GM18951 (cell line): Measurements from ENCODE around the gene STAP1.

Source experiments
- POLR2A ChIP-seq: IDR thresholded peaks from 4 replicates; pipeline ENCODE4 v1.6.1; 2011; ENCODE audit warnings: mild to moderate bottlenecking; ENCODE audit not compliant: insufficient read length, insufficient read depth; ENCODE audit errors: extremely low read depth
- in situ Hi-C: fragments of 300-500 bp; cut with MboI; formaldehyde crosslinking; loops from one replicate; pipeline ENCODE4 v1.12.0; 2022; ENCODE audit warnings: low sequenced_read_pairs, mixed read lengths, inconsistent platforms; ENCODE audit not compliant: unreplicated experiment

STAP1 gene

DNA sequence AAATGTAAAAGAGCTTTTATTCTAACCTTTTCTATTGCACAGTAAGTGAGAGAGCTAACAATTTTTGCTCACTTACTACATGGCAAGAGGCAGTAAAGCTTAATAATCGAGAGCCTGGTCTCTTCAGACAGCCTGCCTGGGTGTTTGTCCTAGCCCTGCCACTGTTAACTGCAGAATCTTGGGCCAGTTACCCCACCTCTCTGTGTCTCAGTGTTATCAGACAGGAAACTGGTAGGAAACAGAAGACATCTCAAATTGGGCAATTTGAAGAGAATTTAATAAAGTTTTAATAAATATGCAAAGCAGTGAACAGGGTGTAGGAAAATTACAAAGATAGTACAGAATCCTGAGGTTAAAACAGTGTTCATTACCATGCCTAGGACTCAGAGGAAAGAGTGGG is 13.4 kb downstream of the STAP1 start:
- in situ Hi-C loops, result loop anchor here (25.0 kb wide), 1 partner anchor 340 kb away; no protein-coding TSS in a partner anchor

DNA sequence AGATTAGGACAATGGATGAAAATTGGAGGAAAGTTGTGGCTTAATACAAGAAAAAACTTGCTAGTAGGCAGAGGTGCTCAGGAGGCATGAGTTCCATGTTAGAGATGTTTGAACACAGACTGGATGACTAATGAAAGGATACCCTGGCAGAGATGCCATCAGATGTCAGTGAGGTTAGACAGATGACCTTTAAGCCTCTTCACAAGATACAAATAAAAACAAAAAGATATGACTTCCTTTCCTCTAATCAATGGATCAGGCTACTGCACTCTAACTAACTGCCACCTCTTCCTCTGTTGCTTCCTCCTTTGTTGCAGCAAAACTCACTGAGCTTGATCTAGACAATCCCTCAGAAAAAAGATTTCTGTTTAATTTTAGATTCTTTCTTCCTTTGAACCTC is 14.7 kb downstream of the STAP1 start:
- in situ Hi-C loops, result loop anchor here (25.0 kb wide), 1 partner anchor 339 kb away; no protein-coding TSS in a partner anchor
- no peak for TF ChIP-seq POLR2A

More for the DNA sequence above, 13.4 kb downstream of the STAP1 start:
- no peak for TF ChIP-seq POLR2A

DNA sequence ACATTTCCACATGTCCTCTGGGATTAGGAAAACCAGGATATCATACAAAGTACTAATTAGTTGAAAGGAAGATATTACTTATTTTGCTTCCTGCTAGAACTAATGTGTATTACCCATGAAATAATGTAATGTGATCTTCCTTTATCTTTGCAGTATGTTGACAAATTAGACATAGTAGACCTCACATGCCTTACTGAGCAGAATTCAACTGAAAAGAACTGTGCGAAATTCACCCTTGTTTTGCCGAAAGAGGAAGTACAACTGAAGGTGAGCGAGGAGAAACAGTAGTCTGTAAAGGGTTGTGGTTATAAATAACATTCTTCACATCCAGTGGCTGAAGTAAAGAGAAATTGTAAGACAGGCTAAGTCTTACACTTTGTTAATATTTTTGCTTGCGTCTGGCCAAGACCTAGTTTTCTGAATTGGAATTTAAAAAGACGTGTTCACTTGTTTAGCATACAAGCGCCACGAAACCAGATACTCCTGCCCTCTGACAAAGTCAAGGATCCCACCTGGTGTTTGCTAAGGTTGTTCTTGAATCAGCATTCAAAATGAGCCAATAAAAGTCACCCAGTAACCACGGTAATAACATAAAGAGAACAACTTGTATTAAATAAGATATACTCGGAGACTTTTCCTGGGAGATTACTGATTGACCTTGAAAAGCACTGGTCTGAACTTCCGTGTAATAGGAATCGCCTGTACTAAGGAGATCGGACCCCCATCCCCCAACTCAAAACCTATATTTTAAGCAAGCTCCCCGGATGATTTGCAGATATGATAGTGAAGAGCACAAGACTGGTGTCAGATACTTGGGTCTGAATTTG is 16.9 kb downstream of the STAP1 start:
- in situ Hi-C loops, result no loop called here
- TF ChIP-seq POLR2A, result no peak

DNA sequence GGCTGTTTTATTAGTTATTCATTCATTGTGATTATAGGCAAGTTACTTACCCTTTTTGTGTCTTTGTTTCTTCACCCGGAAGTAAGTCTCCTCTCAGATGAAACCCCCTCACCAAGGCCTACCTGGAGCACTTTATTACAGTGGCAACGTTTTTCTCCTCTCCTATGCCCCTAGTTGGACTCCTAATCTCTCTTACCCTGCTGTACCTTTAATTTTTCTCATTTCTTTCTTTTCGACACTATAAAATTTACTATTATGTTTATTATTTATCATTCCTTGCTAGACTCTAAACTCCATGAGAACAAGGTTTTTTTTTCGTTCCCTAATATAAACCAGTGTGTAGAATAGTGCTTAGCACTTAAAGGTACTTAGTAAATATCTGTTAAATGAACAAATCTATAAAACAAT is 17.5 kb downstream of the STAP1 start:
- TF ChIP-seq POLR2A, result no peak
- in situ Hi-C loops, result no loop called here

DNA sequence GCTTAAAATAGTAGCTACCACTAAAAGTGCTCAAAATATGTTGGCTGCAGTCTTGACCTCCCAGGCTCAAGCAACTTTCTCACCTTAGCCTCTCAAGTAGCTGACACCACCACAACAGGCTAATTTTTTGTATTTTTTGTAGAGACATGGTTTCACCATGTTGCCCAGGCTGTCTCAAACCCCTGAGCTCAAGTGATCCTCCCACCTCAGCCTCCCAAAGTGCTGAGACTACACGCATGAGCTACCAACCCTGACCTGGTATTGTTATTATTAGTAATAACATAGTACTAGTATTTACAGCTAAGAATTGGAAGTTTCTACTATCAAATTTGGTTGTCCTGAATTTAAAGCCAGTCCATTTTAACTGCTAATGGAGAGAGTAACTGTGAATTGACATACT is 18.0 kb downstream of the STAP1 start:
- in situ Hi-C loops, result no loop called here
- no peak for TF ChIP-seq POLR2A

DNA sequence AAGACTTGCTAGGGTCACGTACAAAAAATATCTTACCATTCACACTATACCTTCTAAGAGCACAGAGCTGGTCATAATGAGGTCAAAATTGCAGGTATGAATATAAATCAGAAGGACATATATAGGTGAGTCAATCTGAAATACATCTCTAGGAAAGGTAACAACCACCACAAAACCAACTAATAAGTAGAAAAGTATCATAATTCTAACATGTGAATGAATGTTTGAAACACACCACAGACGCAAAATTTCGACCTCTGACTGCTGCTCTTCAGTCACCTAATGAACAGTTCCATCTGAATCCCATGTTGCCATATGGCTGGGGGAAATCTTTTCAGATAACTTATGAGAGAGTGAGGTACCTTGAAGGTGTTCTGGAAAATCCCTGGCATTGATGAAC is 22.1 kb downstream of the STAP1 start:
- in situ Hi-C loops, result no loop called here
- TF ChIP-seq POLR2A, result no peak

DNA sequence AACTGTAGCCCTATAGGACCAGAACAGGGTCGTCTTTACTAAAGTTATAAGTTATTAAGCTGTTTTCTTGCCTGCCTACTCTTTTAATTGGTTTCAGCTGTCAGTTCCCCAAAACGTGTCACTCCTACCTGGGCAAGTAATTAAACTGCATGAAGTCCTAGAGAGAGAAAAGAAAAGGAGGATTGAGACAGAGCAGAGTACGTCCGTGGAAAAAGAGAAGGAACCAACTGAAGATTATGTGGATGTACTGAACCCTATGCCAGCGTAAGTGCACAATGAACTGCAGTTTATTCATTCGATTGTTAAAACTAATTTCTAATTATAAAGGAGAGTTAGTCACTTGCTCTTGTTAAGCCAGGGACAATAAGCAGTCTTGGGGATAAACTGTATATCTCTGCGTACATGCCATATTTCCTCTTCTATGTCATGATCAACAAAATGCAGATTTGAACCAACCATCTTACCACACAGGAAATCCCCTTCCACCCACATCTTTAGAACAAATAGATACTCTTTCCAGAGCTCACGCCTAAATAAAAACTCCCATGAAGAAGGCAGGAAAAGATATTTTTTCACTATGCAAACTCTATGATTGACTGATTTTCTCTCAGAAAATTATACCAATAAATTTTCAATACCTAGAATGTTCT is 22.8 kb downstream of the STAP1 start:
- TF ChIP-seq POLR2A, result no peak
- in situ Hi-C loops, result no loop called here

DNA sequence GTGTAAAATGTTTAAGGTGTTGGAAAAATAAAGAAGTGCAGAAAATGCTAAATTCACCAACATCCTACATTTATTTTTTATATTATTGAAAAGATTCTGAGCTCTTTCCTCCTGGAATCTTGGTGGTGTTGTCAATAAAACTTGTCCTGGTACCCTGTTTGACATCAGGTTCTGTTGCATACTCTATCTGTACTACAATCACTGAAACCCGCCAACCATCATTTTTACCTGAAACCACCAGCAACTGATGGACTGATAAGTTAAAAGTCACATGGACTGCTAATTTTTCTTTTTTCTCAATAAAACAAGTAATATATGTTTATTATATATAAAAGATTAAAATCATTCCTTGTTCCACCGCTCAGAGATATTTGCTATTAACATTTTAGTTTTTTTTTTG is 23.4 kb downstream of the STAP1 start:
- TF ChIP-seq POLR2A, result no peak
- in situ Hi-C loops, result no loop called here

DNA sequence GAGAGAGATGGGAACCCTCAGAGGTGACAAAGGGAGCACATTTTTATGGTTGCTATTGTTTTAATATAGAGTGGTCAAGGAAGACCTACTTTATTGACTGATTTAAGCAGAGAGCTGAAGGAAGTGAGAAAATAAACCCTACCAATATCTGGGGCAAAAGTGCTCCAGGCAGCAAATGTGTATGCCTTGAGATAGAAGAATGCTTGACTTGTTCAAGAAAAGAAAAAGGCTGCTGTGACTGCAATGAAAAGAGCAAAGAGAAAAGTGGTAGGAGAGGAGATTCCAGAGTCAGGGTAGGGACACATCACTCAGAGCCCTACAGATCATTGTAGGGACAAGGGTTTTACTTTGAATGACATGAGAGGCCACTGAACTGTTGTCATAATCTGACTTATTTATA is 26.0 kb downstream of the STAP1 start:
- in situ Hi-C loops, result no loop called here
- no peak for TF ChIP-seq POLR2A

DNA sequence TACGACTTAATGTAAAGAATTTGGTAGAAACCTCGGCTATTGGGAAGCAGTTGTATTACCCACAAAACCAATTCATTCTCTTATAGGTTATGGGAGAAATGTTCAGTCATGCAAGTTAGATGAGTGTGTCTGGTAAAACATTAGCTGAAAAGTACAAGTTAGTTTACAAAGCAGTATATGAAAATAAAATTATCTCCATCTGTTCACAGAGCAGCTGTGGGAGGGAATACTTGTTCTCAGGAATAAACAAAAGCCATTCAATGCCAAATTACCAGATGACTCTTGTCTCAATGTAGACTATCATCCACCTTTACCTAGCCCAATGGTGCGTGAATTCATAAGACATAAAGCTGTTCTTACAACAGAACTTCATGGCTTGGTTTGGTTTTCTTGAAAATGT is 28.6 kb downstream of the STAP1 start:
- in situ Hi-C loops, result no loop called here
- no peak for TF ChIP-seq POLR2A

DNA sequence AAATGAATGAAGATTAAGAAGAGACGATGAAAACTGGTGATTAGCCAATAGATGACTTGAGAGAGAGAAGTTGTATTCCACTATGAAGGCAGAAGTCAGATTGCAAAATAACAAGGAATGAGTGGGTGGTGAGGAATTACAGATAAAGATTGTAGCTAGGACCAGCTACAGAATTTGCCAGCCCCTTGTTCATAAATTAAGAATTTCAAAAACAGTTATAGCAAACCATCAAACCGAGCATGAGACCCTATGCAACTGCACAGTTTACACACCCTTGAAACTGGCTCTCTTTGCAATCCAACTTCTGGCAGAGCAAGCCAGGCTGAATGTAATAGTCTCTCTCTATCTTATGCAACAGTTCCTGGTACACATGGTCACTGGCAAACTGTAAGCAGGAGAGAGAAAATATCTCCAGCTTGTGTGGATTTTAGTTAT is 35.2 kb downstream of the STAP1 start:
- no peak for TF ChIP-seq POLR2A
- in situ Hi-C loops, result no loop called here

DNA sequence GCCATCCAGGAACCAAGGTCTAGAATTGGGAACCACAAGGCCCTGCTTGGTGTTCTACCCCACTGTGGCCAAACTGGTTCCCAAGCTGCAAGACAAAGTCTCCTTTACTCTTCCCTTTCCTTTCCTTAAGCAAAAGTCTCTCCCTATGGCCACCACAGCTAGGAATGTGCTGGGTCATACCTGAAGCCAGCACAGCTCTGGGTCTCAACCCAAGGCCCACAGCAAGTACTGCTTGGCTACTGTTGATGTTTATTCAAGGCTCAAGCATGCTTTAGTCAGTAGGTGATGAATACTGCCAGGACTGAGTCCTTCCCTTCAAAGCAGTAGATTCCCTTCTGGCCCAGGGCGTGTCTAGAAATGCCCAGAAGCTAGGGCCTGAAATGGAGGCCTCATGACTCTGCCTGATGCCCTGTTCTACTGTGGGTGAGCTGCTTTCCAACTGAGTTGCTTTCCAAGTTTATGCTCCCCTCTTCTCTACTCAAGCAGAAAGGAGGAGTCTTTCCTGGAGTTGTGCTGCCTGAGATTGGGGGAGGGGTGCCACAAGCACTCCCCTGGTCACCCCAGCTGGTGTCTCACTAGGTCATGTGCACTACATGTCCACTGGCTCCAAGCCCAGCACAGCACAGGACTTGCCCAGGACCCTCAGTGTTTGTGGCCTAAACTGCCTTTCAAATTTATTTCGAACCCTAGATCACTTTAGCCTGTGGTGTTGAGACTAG is 44.9 kb downstream of the STAP1 start:
- no peak for TF ChIP-seq POLR2A
- in situ Hi-C loops, result no loop called here

DNA sequence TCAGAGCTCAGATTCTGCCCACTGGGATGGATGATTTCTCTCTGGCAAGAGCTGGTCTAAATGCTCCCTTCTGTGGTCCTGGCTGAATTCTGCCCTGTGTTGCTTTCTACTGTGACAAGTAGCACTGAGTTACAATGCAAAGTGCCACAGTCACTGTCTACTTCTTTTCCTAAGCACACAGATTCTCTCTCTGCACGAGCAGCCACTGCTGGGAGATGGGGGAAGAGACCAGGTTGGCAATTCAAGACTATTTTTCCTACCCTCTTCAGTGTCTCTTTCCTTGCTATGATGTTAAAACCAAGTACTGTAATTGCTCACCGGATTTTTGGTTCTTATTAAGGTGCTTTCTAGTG is 45.5 kb downstream of the STAP1 start:
- in situ Hi-C loops, result no loop called here
- TF ChIP-seq POLR2A, result no peak
